Caco-2 (cell line): Measurements from ENCODE around the gene TMEM203. TPM values are rescaled to one million over a fixed set of nuclear protein-coding genes. Genes with fewer than 3 reads are reported as not detected.

Source experiments
- BruUV-seq: library from RNA; stranded (reverse); fragments of 400-500 nt; replicated peaks from 2 replicates; lab custom pipeline; 2021; lab: Mats Ljungman, UMichigan
- CTCF ChIA-PET: fragments of 300-600 bp; sonication (Branson Sonifier 250); formaldehyde crosslinking; loops from one replicate; lab custom pipeline; 2022; ENCODE audit warnings: antibody characterized with exemption; lab: Charles Lee
- POLR2A ChIA-PET: fragments of 300-600 bp; sonication (Branson Sonifier 250); formaldehyde crosslinking; loops from one replicate; lab custom pipeline; 2022; ENCODE audit warnings: antibody characterized with exemption; lab: Charles Lee
- DNase-seq, 2 experiments: peaks; one replicate each; pipeline versions ENCODE4 v3.0.0 to v3.0.0-alpha.2; 2020 to 2022
- H3K27me3 ChIP-seq: replicated peaks from 2 replicates; pipeline ENCODE4 v1.6.0; 2011; ENCODE audit warnings: low read length; ENCODE audit not compliant: control insufficient read depth, insufficient read depth
- H3K36me3 ChIP-seq: 2 replicates; pipeline ENCODE4 v1.5.1; 2011; ENCODE audit warnings: low read length; ENCODE audit not compliant: control insufficient read depth, insufficient read depth
- H3K4me1 ChIP-seq: fragments of 250-450 bp; sonication (Bioruptor Pico); 2 replicates; pipeline ENCODE4 v1.5.1; 2020; ENCODE audit warnings: mild to moderate bottlenecking
- H3K4me3 ChIP-seq: 2 replicates; pipeline ENCODE4 v1.5.1; 2011; ENCODE audit warnings: low read depth, mild to moderate bottlenecking, control low read depth, low read length
- H3K9me3 ChIP-seq: fragments of 250-450 bp; sonication (Bioruptor Pico); 2 replicates; pipeline ENCODE4 v1.5.1; 2020; ENCODE audit warnings: mild to moderate bottlenecking, moderate library complexity
- H3K27ac Mint-ChIP-seq: one replicate; pipeline ENCODE4 v1.8.0; 2022; ENCODE audit warnings: mixed read lengths; ENCODE audit not compliant: unreplicated experiment
- H3K27me3 Mint-ChIP-seq: one replicate; pipeline ENCODE4 v1.8.0; 2022; ENCODE audit warnings: mixed read lengths; ENCODE audit not compliant: insufficient read depth, unreplicated experiment
- H3K36me3 Mint-ChIP-seq: one replicate; pipeline ENCODE4 v1.8.0; 2022; ENCODE audit warnings: mild to moderate bottlenecking, mixed read lengths; ENCODE audit not compliant: insufficient read depth, unreplicated experiment
- H3K4me1 Mint-ChIP-seq: one replicate; pipeline ENCODE4 v1.8.0; 2022; ENCODE audit warnings: low read depth, mixed read lengths; ENCODE audit not compliant: unreplicated experiment
- H3K4me3 Mint-ChIP-seq: one replicate; pipeline ENCODE4 v1.8.0; 2022; ENCODE audit warnings: mild to moderate bottlenecking, moderate library complexity, mixed read lengths; ENCODE audit not compliant: unreplicated experiment
- H3K9me3 Mint-ChIP-seq: one replicate; pipeline ENCODE4 v1.8.0; 2022; ENCODE audit warnings: mixed read lengths; ENCODE audit not compliant: unreplicated experiment
- intact Hi-C: fragments of 100-400 bp; cut with micrococcal nuclease; formaldehyde crosslinking; loops from one replicate; pipeline ENCODE4 v1.10.0; 2022; ENCODE audit not compliant: unreplicated experiment
- total RNA-seq: library from RNA; stranded (reverse); gene quantifications from 2 replicates; pipeline ENCODE4 v1.2.3, GENCODE V29; 2022
- TF ChIP-seq, protein P1 (sequence below), 2 experiments: fragments of 200-600 bp in 1 of 2; IDR thresholded peaks; 1 replicate in 1 of 2; 2 replicates in 1 of 2; pipeline versions ENCODE4 v1.5.1 to v1.8.0; 2011 to 2022; ENCODE audit warnings: antibody characterized with exemption in 1 of 2, control low read depth in 1 of 2, inconsistent platforms in 1 of 2, low read depth in 1 of 2, low read length in 1 of 2, mild to moderate bottlenecking in 1 of 2, moderate library complexity in 1 of 2; ENCODE audit not compliant: insufficient read depth in 1 of 2, severe bottlenecking in 1 of 2, unreplicated experiment in 1 of 2

Gene TMEM203
- total RNA-seq, 1 experiment from 2014 or later, result 38.4 TPM

- POLR2A ChIA-PET, result no interaction called here
- Mint-ChIP-seq H3K27me3 (no peaks in the 10 kb centered on the region), H3K27ac (peak overlapping the region; percentile 21)
Observed at GRCh38 chr9:137234758-137235423, 29.4 kb upstream of the TMEM203 start.

GRCh38 chr9:137234055-137234697, 28.7 kb upstream of the TMEM203 start:
- peaks cover 14% of the 10 kb centered on the region for H3K36me3 Mint-ChIP-seq
- intact Hi-C loops, result no loop called here
- BruUV-seq, result no TSS peak
- H3K9me3 Mint-ChIP-seq, result no peaks in the 10 kb centered on the region
- Histone ChIP-seq H3K4me3 (no peak overlapping the region), H3K4me1 (peaks cover 38% of the 10 kb centered on the region), H3K9me3 (no peaks in the 10 kb centered on the region), H3K27me3 (no peaks in the 10 kb centered on the region), H3K36me3 (no peaks in the 10 kb centered on the region)
- DNase-seq, result no peak
- POLR2A ChIA-PET, result no interaction called here
- CTCF ChIA-PET, result interaction anchor here (0.6 to 1.5 kb wide), 2 partner anchors 45 to 350 kb away, joined by 3 to 4 read pairs; partner anchors contain the start of gene SSNA1
- H3K27ac Mint-ChIP-seq, result no peak overlapping the region
- H3K27me3 Mint-ChIP-seq, result no peaks in the 10 kb centered on the region
- TF ChIP-seq, protein P1, sequence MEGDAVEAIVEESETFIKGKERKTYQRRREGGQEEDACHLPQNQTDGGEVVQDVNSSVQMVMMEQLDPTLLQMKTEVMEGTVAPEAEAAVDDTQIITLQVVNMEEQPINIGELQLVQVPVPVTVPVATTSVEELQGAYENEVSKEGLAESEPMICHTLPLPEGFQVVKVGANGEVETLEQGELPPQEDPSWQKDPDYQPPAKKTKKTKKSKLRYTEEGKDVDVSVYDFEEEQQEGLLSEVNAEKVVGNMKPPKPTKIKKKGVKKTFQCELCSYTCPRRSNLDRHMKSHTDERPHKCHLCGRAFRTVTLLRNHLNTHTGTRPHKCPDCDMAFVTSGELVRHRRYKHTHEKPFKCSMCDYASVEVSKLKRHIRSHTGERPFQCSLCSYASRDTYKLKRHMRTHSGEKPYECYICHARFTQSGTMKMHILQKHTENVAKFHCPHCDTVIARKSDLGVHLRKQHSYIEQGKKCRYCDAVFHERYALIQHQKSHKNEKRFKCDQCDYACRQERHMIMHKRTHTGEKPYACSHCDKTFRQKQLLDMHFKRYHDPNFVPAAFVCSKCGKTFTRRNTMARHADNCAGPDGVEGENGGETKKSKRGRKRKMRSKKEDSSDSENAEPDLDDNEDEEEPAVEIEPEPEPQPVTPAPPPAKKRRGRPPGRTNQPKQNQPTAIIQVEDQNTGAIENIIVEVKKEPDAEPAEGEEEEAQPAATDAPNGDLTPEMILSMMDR (IDR thresholded peaks at IDR 0.05; ENCODE audit: insufficient read depth in 1 of 2, low read depth in 1 of 2, low read length in 1 of 2, severe bottlenecking in 1 of 2, unreplicated experiment in 1 of 2), result no peak
- H3K4me1 Mint-ChIP-seq, result peaks cover 6% of the 10 kb centered on the region
- no peak overlapping the region for H3K4me3 Mint-ChIP-seq

More at GRCh38 chr9:137234758-137235423, 29.4 kb upstream of the TMEM203 start:
- H3K9me3 Mint-ChIP-seq, result no peaks in the 10 kb centered on the region
- CTCF ChIA-PET, result interaction anchor here (1.5 kb wide), 1 partner anchor 46 kb away, joined by 4 read pairs; the partner anchor contains the start of gene SSNA1
- Histone ChIP-seq H3K9me3 (no peaks in the 10 kb centered on the region), H3K4me1 (peaks cover 31% of the 10 kb centered on the region), H3K27me3 (no peaks in the 10 kb centered on the region), H3K4me3 (no peak overlapping the region), H3K36me3 (no peaks in the 10 kb centered on the region)
- TF ChIP-seq, protein P1 (IDR thresholded peaks at IDR 0.05; ENCODE audit: insufficient read depth in 1 of 2, low read depth in 1 of 2, low read length in 1 of 2, severe bottlenecking in 1 of 2, unreplicated experiment in 1 of 2), result no peak
- intact Hi-C loops, result loop anchor here (5.0 kb wide), 1 partner anchor 33 kb away; the partner anchor contains the start of gene TPRN
- H3K36me3 Mint-ChIP-seq, result peaks cover 15% of the 10 kb centered on the region
- no peak overlapping the region for H3K4me3 Mint-ChIP-seq
- no peak for DNase-seq
- BruUV-seq, result no TSS peak
- peaks cover 6% of the 10 kb centered on the region for H3K4me1 Mint-ChIP-seq

DNA sequence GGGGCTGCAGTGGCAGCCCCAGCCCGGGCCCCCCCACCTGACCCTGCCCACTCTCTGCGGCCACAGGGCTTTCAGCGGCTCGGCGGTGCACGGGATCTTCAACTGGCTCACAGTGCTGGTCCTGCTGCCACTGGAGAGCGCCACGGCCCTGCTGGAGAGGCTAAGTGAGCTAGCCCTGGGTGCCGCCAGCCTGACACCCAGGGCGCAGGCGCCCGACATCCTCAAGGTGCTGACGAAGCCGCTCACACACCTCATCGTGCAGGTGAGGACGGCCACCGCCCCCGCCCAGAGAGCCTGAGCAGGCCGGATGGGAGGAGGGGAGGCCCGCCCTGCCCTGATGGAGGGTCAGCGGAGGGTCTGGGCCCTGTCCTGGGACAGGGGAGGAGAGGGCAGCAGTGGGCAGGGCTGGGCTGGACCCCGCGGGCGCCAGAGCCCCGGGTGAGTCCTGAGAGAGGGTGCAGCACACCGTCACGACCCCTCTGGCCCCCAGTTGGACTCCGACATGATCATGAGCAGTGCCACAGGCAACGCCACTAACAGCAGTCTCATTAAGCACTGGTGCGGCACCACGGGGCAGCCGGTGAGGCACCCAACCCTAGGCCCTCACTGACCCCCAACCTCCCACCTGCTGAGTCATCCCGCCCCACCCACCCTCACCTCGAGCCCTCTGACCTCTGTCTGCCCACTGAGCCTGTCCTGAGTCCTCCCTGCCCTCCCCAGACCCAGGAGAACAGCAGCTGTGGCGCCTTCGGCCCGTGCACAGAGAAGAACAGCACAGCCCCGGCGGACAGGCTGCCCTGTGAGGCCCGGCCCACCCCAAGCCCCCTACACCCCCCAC, 27.9 kb upstream of the TMEM203 start:
- BruUV-seq, result no TSS peak
- Histone ChIP-seq H3K27me3 (no peaks in the 10 kb centered on the region), H3K9me3 (no peaks in the 10 kb centered on the region), H3K36me3 (no peaks in the 10 kb centered on the region), H3K4me1 (peaks cover 41% of the 10 kb centered on the region), H3K4me3 (no peak overlapping the region)
- POLR2A ChIA-PET, result no interaction called here
- intact Hi-C loops, result no loop called here
- Mint-ChIP-seq H3K27me3 (no peaks in the 10 kb centered on the region), H3K4me1 (peaks cover 6% of the 10 kb centered on the region), H3K4me3 (no peak overlapping the region), H3K36me3 (peaks cover 14% of the 10 kb centered on the region), H3K9me3 (no peaks in the 10 kb centered on the region), H3K27ac (no peak overlapping the region)
- no peak for DNase-seq
- CTCF ChIA-PET, result interaction anchor here (0.6 to 0.8 kb wide), 2 partner anchors 10 to 349 kb away, joined by 3 to 9 read pairs; no protein-coding TSS in a partner anchor
- TF ChIP-seq, protein P1 (IDR thresholded peaks at IDR 0.05; ENCODE audit: insufficient read depth in 1 of 2, low read depth in 1 of 2, low read length in 1 of 2, severe bottlenecking in 1 of 2, unreplicated experiment in 1 of 2), result no peak
